ENCODE data around the gene ZMYND10. TPM values are rescaled to one million over a fixed set of nuclear protein-coding genes. Genes with fewer than 3 reads are reported as not detected.
A peak's percentile ranks its signal among the peaks of the same experiment; 100 is the strongest.

Gene ZMYND10
- total RNA-seq, 4 donors from 2014 or later: not detected

DNA sequence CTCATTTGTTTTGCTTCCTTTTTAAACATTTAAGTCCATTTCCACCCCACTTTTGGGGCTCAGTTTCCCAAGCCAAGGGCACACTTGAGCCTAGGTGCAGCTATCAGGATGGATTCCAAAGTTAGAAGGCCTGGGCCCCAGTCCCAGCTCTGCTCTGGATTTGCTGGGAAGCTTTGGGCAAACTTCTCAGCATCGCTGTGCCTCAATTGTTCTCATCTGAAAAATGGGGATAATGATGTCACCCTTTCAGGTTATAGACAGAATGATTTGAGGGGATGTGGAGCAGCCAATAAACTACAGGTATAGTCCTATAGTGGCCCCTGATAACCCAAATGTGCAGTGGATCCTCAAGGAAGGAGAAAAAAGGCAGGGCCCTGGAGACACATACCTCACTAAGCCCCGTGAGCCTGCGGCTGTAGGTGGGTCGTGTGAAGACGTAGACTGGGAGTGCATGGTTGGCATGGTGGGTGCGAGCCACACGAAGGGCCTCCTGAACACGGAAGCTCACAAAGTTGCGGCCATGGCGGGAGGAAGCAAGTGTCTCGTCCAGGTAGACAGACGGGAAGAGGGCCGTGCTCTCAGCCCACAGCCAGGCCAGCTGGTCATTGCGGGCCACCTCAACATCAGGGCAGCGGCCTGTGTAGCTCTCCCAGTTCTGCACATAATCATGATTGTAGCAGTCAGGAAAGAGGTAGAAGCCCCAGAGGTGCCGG is 26.2 kb downstream of the ZMYND10 start:
- H3K9me3 ChIP-seq: no peaks in the 10 kb centered on the region
- no peak for DNase-seq
- 89 to 100% methylated on average over 1 to 16 of the region's 16 CpGs for WGBS, 2 donors (ENCODE audit: low coverage in 1 of 2)
- TF ChIP-seq POLR2A (IDR thresholded peaks at IDR 0.05): no peak
- TF ChIP-seq EP300 (IDR thresholded peaks at IDR 0.05; ENCODE audit: low read depth): no peak
- TF ChIP-seq POLR2AphosphoS5 (IDR thresholded peaks at IDR 0.05): no peak
- TF ChIP-seq, protein P1, sequence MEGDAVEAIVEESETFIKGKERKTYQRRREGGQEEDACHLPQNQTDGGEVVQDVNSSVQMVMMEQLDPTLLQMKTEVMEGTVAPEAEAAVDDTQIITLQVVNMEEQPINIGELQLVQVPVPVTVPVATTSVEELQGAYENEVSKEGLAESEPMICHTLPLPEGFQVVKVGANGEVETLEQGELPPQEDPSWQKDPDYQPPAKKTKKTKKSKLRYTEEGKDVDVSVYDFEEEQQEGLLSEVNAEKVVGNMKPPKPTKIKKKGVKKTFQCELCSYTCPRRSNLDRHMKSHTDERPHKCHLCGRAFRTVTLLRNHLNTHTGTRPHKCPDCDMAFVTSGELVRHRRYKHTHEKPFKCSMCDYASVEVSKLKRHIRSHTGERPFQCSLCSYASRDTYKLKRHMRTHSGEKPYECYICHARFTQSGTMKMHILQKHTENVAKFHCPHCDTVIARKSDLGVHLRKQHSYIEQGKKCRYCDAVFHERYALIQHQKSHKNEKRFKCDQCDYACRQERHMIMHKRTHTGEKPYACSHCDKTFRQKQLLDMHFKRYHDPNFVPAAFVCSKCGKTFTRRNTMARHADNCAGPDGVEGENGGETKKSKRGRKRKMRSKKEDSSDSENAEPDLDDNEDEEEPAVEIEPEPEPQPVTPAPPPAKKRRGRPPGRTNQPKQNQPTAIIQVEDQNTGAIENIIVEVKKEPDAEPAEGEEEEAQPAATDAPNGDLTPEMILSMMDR (IDR thresholded peaks at IDR 0.05): no peak
- H3K27ac ChIP-seq: peak overlapping the region in 3 of 4 donors; percentile 84 to 89 (median 86)
- intact Hi-C loops (cut with DNase I; ENCODE audit: low total_unique reads): no loop called here
- H3K27me3 ChIP-seq: no peaks in the 10 kb centered on the region
- peaks cover 35 to 67% (median 58%) of the 10 kb centered on the region in 4 donors for H3K4me1 ChIP-seq
- peak overlapping the region in 1 of 4 donors; percentile 5 for H3K4me3 ChIP-seq
- no peaks in the 10 kb centered on the region for H3K36me3 ChIP-seq
- in situ Hi-C loops (cut with MboI; ENCODE audit: low pct_ligation_motif_present in 1 of 4, low pct_unique_long_range_greater_than_20kb in 1 of 4, low sequenced_read_pairs in 3 of 4): no loop called here

- TF ChIP-seq EP300 (IDR thresholded peaks at IDR 0.05; ENCODE audit: low read depth): no peak
- TF ChIP-seq POLR2AphosphoS5 (IDR thresholded peaks at IDR 0.05): no peak
- TF ChIP-seq, protein P1 (IDR thresholded peaks at IDR 0.05): no peak
- TF ChIP-seq POLR2A (IDR thresholded peaks at IDR 0.05): no peak
- intact Hi-C loops (cut with DNase I; ENCODE audit: low total_unique reads) (no loop called here), in situ Hi-C loops (cut with MboI; ENCODE audit: low pct_ligation_motif_present in 1 of 4, low pct_unique_long_range_greater_than_20kb in 1 of 4, low sequenced_read_pairs in 3 of 4) (no loop called here)
- 89% methylated on average over 10 of the region's 10 CpGs; no CpG with 5 or more reads in 1 of the 2 donors for WGBS, 2 donors (ENCODE audit: low coverage in 1 of 2)
- H3K27ac ChIP-seq: peak overlapping the region; percentile 81 to 89 (median 85)
- no peaks in the 10 kb centered on the region for H3K27me3 ChIP-seq
- H3K4me1 ChIP-seq: peaks cover 35 to 60% (median 56%) of the 10 kb centered on the region in 4 donors
- no peak for DNase-seq
- no peaks in the 10 kb centered on the region for H3K36me3 ChIP-seq
- H3K9me3 ChIP-seq: no peaks in the 10 kb centered on the region
- peak overlapping the region in 1 of 4 donors; percentile 5 for H3K4me3 ChIP-seq
These were observed 26.9 kb downstream of the ZMYND10 start for GRCh38 chr3:50318615-50319014.

DNA sequence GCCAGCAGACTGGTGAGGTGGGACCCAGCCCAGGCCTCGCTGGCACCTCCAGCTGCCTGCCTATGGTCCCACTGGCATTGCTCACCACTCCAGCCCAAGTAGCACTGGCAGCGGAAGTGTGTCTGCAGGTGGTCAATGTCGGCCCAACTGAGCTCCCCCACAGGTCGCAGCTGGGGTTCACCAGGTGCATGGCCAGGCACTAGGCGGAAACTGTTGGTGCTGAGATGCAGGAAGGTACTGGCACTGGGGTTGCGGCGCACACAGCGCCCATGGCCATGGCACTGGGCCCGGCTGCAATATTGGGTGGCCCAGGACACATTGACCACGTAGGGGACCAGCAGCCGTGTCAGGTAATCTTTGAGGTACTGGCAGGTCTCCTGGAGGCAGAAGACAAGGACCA is 27.4 kb downstream of the ZMYND10 start:
- H3K4me3 ChIP-seq: no peak overlapping the region
- no peaks in the 10 kb centered on the region for H3K27me3 ChIP-seq
- H3K27ac ChIP-seq: peak overlapping the region; percentile 81 to 89 (median 85)
- WGBS, 2 donors (ENCODE audit: low coverage in 1 of 2): 85% methylated on average over 8 of the region's 11 CpGs; no CpG with 5 or more reads in 1 of the 2 donors
- DNase-seq: no peak
- H3K4me1 ChIP-seq: peaks cover 35 to 59% (median 54%) of the 10 kb centered on the region in 4 donors
- TF ChIP-seq POLR2AphosphoS5 (IDR thresholded peaks at IDR 0.05) (no peak), POLR2A (IDR thresholded peaks at IDR 0.05) (no peak), EP300 (IDR thresholded peaks at IDR 0.05; ENCODE audit: low read depth) (no peak)
- TF ChIP-seq, protein P1 (IDR thresholded peaks at IDR 0.05): no peak
- H3K36me3 ChIP-seq: no peaks in the 10 kb centered on the region
- intact Hi-C loops (cut with DNase I; ENCODE audit: low total_unique reads): no loop called here
- H3K9me3 ChIP-seq: no peaks in the 10 kb centered on the region
- in situ Hi-C loops (cut with MboI; ENCODE audit: low pct_ligation_motif_present in 1 of 4, low pct_unique_long_range_greater_than_20kb in 1 of 4, low sequenced_read_pairs in 3 of 4): no loop called here

GRCh38 chr3:50317300-50317699 is 28.2 kb downstream of the ZMYND10 start:
- 49 to 69% methylated on average over 3 to 6 of the region's 6 CpGs for WGBS, 2 donors (ENCODE audit: low coverage in 1 of 2)
- no peak for TF ChIP-seq EP300 (IDR thresholded peaks at IDR 0.05; ENCODE audit: low read depth)
- Histone ChIP-seq H3K4me3 (no peak overlapping the region), H3K9me3 (no peaks in the 10 kb centered on the region), H3K36me3 (no peaks in the 10 kb centered on the region), H3K27me3 (no peaks in the 10 kb centered on the region), H3K27ac (peak overlapping the region; percentile 81 to 89 (median 85)), H3K4me1 (peaks cover 35 to 53% (median 49%) of the 10 kb centered on the region in 4 donors)
- DNase-seq: peak; percentile 72
- in situ Hi-C loops (cut with MboI; ENCODE audit: low pct_ligation_motif_present in 1 of 4, low pct_unique_long_range_greater_than_20kb in 1 of 4, low sequenced_read_pairs in 3 of 4) (no loop called here), intact Hi-C loops (cut with DNase I; ENCODE audit: low total_unique reads) (no loop called here)
